H1 (cell line): ENCODE results near the gene MRTFA. TPM values are rescaled to one million over a fixed set of nuclear protein-coding genes. Genes with fewer than 3 reads are reported as not detected.

Experiments used
- JUN ChIP-seq: IDR thresholded peaks from 2 replicates; pipeline ENCODE4 v1.6.1; 2011; ENCODE audit warnings: low read depth, mild to moderate bottlenecking, improper control_type of control experiment, low read length
- RBBP5 ChIP-seq: IDR thresholded peaks from 2 replicates; pipeline ENCODE4 v1.7.1; 2012; ENCODE audit warnings: low read depth, mild to moderate bottlenecking, inconsistent platforms, low read length, moderate library complexity, borderline replicate concordance
- RXRA ChIP-seq: IDR thresholded peaks from 2 replicates; pipeline ENCODE4 v1.6.1; 2011; ENCODE audit warnings: low read depth, mild to moderate bottlenecking, low read length, moderate library complexity; ENCODE audit not compliant: insufficient read depth
- polyA plus RNA-seq, 7 experiments: library from polyadenylated mRNA; depleted of rRNA in 3 of 7; stranded (reverse) in 5 of 7; unstranded in 2 of 7; fragments of >200 nt in 5 of 7; fragments of 200-250 nt in 2 of 7; gene quantifications; 1 replicate in 5 of 7; 2 replicates in 1 of 7; 4 replicates in 1 of 7; pipeline versions ENCODE4 v1.2.1 to v1.2.3, GENCODE V29; 2011 to 2013; ENCODE audit warnings: missing spikeins in 2 of 7, mixed read lengths in 2 of 7
- total RNA-seq: library from RNA; stranded (reverse); fragmentation: NEBNext Ultra II Directional; extraction: Animal tissue kit (Norgen Biotek cat#: 25700); gene quantifications from 2 replicates; pipeline ENCODE4 v1.2.1, GENCODE V29; 2021
- TF ChIP-seq, protein P1 (sequence below): IDR thresholded peaks from 2 replicates; pipeline ENCODE4 v1.6.1; 2011; ENCODE audit warnings: low read depth, mild to moderate bottlenecking, low read length; ENCODE audit not compliant: insufficient read depth

MRTFA gene
- total and polyA plus RNA-seq, 2 of the 8 experiments (the other 6 are each of a cell fraction or from before 2014, with no cell fraction given), result 5.4 to 37.9 TPM

DNA sequence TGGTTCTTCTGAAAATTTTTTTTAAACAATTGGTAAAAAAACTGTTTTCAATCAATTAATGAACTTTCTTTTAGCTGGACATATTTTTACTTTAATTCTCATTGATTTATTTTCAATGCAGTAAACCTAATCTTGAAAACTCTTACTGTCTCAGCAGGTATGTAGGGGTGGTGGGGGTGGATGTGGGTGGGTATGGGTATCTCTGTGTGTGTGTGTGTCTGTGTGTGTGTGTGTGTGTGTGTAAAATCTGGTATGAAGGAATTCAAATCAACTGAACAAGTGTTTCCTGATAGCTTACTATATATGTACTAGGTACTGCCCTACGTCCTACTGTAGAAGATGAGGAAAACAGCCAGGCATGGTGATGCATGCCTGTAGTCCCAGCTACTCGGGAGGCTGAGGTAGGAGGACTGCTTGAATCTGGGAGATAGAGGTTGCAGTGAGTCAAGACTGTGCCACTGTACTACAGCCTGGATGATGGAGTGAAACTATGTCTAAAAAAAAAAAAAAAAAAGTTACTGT lies 75.5 kb downstream of the MRTFA start (continued):
- TF ChIP-seq RBBP5 (no peak), RXRA (no peak), JUN (no peak)
- TF ChIP-seq, protein P1, sequence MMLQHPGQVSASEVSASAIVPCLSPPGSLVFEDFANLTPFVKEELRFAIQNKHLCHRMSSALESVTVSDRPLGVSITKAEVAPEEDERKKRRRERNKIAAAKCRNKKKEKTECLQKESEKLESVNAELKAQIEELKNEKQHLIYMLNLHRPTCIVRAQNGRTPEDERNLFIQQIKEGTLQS, result no peak
